SH-SY5Y (cell line): ENCODE measurements around the gene EDEM1.

Source experiments
- GATA2 ChIP-seq: IDR thresholded peaks from 2 replicates; pipeline ENCODE4 v1.6.1; 2011; ENCODE audit warnings: mild to moderate bottlenecking, low read depth, low read length
- GATA3 ChIP-seq: IDR thresholded peaks from 2 replicates; pipeline ENCODE4 v1.6.1; 2011; ENCODE audit warnings: low read depth, mild to moderate bottlenecking, low read length, moderate library complexity

EDEM1 gene

DNA sequence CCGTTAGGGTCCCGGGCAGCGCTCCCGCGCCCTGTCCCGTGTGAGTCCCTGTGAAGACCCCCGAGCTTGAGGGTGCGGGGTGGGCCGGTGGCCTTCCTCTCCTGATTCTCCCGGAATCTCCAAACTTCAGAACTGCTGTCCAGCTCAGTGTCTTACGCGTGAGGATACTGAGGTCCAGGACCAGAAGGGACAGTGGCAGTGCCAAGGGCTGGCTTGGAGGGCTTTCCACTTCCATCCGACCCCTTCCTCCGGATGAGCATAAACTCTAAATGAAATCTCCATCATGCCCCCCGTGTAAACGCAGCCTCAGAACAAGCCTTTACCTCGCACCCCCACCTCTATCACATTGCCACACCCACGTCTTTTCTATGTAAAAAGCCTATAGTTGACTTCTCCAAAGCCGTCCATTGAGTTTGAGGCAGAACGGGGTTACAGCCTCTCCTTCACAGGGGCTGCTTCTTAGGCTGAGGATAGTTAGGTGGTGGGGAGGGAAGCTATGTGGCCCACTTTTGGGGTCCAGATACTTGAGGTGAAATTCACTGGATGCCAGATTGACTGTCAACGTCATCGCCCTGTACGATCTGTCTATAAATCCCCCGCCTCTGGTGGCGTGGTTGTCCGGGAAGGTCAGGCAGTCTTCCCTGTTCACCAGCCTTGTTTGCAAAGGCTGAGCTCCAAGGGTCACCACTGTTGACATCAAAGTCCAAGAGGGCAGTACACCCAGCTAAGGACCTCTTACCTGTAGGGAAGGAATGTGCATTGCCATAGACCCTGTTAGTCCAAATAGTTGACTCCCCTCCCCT, 1.1 kb downstream of the EDEM1 start:
- TF ChIP-seq GATA2 = no peak
- TF ChIP-seq GATA3 = no peak

DNA sequence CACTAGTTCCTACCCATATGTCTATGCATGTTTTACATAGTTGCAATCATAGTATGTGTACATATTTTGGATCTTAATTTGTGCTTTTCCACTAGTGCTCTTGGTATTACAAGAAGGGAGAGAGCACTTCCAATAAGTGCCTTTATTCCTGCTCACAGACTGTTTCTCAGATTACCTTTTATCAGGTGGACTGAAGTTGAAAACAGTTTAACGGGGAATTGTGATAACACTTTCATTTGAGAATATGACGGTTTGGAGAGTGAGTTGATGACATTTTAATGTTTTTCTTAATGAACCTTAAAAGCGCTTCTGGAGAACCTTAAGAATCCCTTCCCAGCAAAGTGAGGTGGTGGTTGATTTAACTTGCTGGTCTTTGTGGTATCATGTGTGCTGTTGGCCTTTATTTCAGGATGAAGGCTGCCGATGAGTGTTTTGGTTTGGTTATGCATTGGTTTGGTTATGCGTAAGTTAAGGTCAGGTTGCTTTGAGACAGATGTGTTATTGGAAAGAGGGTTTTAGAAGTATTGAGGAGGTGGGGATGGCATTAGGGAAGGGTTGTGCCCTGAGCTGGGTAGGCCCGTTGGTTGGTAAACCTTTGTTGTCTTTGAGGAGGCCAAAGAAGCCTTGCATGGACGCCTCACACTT, 2.8 kb downstream of the EDEM1 start:
- TF ChIP-seq GATA2 (no peak), GATA3 (no peak)

DNA sequence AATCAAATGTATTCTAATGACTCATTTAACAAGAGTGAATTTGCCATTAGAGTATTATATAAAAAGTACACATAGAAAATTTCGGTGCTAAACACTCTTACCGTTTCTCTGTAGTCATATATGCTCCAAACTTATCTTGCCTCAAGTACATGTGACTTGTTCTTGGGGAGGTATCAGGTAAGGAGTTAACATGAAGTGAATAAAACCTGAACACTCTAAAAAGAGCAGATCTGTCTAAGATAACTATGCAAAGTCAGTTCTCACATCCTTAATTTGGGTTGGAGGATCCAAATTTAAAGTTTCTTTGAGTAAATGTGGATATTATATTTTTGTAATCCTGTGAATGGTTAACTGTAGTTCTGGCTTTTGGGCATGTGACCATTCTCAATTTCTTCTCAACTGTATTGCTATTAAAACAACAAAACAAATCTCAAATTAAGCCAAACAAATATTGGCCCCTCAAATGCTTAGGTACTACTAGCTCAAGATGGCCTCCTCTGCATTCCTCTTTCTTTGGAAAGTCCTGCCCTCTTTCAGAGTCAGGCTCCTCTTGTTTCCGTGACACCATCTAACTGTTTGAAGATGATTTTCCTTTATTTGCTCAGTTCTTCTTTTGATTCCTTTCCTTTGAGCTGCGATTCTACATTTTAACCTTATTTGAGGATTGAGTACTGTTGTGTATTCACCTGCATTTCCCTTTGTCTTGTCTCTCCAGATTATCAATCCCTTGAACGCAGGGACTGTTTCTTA, 4.2 kb downstream of the EDEM1 start:
- no peak for TF ChIP-seq GATA2
- TF ChIP-seq GATA3 = no peak

GRCh38 chr3:5192571-5193365, 5.3 kb downstream of the EDEM1 start:
- no peak for TF ChIP-seq GATA3
- no peak for TF ChIP-seq GATA2

DNA sequence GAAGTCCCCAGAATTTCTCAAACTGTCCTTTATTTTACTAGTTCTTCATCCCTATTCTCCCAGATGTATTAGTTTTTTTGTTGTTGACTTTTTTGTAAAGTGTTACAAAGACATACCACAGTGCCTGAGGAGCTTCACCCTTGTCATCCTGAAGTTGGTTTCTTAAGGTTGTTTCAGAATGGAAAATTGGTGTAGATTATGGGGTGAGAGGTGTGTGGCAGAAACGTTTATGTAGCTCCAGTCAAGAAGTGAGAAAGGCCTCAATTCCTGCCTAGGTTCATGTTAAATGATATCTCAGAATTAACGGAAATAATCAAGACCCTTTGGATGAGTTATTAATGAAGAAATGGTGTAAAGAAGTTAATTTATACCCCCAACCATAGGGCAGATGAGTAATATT, 6.8 kb downstream of the EDEM1 start:
- TF ChIP-seq GATA2 (no peak), GATA3 (no peak)

DNA sequence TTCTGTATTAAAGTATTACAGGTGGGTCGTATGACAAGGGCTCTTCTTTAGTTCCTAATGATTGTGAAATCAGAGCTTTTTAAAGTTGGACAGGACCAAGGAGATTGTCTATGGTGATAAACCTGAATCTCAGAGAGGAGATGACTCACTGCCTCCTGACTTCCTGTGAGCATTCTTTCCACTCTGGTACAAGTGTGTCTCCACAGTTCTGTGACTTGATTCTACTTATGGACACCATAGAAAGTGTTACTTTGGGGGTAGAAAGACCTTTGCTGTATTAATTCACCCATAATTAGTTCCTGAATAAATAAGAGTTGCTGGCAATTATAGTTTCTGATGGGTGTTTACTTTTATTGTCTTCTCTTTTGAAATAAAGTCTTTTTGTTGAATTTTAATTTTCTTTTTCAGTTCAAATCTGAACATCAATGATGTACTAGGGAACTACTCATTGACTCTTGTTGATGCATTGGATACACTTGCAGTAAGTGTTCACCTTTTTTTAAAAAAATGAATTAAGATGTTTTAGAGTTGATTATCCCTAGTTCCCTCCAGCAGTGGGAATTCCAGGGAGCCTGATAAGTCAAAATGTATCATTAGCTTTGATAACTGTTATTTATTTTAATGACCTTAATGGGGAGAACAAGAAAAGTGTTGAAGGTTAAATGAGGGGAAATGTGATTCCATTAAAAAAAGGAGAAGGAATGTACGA, 7.4 kb downstream of the EDEM1 start:
- TF ChIP-seq GATA3 = no peak
- no peak for TF ChIP-seq GATA2

GRCh38 chr3:5195605-5196004, 8.1 kb downstream of the EDEM1 start:
- TF ChIP-seq GATA3 (no peak), GATA2 (no peak)

DNA sequence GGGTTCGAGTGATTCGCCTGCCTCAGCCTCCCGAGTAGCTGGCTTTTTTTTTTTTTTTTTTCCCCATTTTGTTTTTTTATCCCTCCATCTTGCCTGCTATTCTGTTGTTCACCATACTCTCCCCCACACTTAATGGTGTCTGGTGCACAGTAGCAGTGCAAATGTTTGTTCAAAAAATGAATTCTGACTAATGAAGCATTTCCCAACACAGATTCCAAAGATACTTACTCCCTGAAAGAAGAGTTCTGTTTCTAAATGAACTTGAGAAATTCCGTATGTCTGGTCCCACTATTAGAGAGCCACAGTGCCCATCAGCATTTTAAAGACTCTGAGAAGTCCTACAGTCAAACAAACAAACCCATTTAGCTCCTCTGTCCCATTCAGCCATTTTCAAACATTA, 9.5 kb downstream of the EDEM1 start:
- no peak for TF ChIP-seq GATA2
- TF ChIP-seq GATA3 = no peak

GRCh38 chr3:5197470-5198312, 10.2 kb downstream of the EDEM1 start:
- TF ChIP-seq GATA3 (no peak), GATA2 (no peak)

GRCh38 chr3:5198313-5198677, 10.8 kb downstream of the EDEM1 start:
- TF ChIP-seq GATA3 (no peak), GATA2 (no peak)

GRCh38 chr3:5198986-5199731, 11.7 kb downstream of the EDEM1 start:
- TF ChIP-seq GATA2 (no peak), GATA3 (no peak)

- TF ChIP-seq GATA3 (no peak), GATA2 (no peak)
Measured at GRCh38 chr3:5201536-5201935, 14.0 kb downstream of the EDEM1 start.
